ENCODE data around the gene OR51D1.

Gene OR51D1

DNA sequence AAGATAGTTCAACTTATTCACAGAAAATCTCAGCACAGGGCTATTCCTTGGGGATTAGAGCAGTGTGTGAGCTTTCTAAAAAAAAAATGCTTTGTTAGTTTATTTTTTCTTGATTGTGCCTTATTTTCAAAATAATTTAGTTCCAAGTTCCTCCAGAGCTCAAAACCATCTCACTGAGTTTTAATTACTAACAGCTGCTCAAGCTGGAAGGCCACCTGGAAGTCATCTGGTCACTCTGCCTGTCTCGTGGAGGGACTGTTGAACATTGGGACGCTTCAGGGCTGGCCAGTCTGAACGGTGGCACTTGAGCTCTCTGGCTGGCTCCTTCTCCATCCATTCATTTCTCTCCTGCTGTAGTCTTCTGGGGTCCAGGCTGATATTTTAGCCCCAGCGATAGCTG is 10.5 kb downstream of the OR51D1 start:
- DNase-seq, result no peak

GRCh38 chr11:4654635-4655369 is 17.5 kb downstream of the OR51D1 start:
- DNase-seq, result no peak

- no peak for DNase-seq
These were observed 21.6 kb downstream of the OR51D1 start for GRCh38 chr11:4658629-4659445.

- DNase-seq, result no peak
These were observed 25.6 kb downstream of the OR51D1 start for GRCh38 chr11:4662876-4663275.

DNA sequence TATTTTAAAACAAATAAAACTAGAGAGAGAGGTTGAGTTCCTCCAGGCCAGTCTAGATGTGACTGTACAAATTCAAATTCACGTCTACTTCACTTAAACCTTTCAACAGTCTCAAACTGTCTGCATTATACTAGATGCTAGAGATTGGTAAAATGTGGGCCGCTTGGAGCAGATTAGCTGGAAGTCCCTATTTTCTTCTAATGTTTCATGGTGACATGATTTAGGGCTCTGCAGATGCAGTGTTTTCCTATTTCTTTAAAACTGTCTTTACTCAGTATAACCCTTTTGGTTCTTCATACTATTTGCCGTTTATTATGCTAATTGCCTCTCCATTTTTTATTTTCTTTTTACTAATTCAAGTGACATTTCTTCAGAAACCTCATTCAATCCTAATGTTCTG is 26.9 kb downstream of the OR51D1 start:
- DNase-seq, result no peak

GRCh38 chr11:4664786-4665185 is 27.5 kb downstream of the OR51D1 start:
- DNase-seq, result no peak

DNA sequence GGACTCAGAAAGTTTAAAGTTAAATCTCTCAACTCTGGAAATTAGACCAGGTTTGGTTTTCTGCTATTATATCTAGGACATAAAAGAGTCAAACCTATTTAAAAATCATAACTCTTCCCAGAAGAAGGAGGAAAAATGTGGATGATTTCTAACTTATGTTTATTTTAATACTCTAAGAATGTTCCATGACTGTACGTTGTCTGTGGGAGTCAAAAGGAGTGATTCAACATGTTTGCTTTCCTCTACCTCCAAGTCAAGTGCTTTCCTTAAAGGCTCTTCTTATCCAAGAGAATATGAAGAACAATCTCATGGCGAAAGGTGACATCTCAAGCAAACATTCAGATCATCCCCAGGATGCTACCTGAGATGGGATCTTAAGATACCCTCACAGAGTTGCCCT is 28.1 kb downstream of the OR51D1 start:
- DNase-seq, result no peak

DNA sequence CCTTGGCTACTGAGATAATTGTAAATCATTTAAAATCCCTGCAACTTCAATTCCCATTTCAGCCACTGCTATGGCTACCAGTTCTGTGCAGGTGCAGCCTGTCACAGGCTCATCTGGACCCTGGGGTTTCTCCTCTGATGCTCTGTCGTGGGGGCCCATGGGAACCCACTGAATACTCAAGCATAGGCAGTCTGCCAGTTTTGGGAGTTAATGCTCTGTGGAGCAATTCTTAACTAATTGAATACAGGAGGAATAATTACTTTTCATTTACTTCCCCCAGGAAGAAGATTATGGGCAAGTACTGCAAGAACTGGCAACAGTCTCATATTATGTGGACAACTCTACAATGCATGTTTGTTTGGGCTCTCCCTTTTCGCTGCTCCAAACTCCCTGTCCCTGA is 34.5 kb downstream of the OR51D1 start:
- no peak for DNase-seq

DNA sequence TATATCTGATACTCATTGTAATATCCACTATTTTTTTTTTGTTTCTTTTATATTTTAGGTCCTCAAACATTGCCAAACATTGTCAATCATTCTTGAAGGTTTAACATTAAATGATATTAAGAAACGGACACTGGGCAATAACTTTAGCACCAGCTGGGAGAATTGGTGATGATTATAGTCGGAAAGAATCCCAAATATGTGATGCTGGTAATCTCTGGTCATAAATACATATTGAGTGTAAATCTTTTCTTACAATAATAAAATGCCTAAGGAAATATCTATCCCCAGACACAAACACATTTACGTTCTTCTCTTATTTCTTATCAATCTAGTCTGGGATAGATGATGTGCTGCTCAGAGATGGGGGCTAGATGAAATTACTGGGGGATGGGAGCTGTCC is 35.2 kb downstream of the OR51D1 start:
- no peak for DNase-seq

DNA sequence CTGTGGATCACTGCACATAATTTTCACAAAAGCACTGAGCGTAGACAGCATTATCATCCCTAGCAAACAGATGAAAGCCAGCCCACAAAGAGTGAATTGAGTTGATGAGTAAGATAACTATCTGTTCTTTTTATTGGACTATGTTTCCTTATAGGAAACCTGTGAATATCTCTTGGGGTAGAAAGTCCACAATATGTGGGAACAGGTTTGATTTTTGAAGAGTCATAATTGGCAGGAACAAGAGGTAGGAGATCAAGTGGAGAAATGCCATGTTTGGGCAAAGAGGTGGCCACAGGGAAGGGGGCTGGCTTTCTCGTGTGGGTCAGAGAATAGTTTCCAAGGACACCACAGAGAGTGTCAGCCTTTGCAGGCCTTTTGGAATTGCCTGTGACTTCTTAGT is 36.5 kb downstream of the OR51D1 start:
- no peak for DNase-seq

- no peak for DNase-seq
These were observed 40.7 kb downstream of the OR51D1 start for GRCh38 chr11:4677948-4678347.

- DNase-seq, result no peak
These were observed 43.1 kb downstream of the OR51D1 start for GRCh38 chr11:4680341-4680740.

GRCh38 chr11:4682623-4683419 is 45.5 kb downstream of the OR51D1 start:
- no peak for DNase-seq

DNA sequence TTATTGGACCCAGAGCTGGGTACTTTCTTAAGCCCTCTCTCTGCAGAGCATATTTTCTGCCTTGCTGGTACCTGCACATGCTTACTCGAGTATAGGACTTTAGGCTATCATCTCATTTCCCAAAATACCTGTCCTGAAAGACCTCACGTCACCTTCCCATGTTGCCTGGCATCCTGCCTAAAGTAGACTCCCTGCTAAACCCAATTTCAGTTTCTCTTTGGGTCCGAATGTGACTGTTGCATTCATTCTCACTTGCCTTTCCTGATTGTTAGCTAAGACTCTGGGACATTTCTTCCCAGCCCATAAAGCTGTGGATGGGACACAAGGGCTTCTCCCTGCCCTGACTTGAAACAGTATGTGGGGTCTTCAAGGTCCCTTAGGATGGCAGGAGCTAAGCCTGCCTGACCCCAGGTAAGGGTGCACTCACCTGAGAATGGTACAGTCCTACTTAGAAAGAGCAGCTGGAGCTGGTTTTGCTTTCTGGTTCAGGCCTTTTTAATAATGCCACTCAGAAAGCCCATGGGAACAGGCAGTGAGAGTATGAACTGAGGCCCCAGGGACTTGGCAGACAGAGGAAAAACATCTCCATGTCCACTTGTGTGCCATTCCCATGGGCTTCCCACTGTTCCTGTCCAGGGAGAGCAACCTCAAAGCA is 47.5 kb downstream of the OR51D1 start:
- DNase-seq, result no peak

All from activated CD4-positive, alpha-beta T cell treated with anti-CD3 and anti-CD28 coated beads, Interleukin-2, amount 50 U/mL, for 4 hours (primary cell).